Kidney (tissue), 14 donors: ENCODE data around the gene TXLNG. TPM values are rescaled to one million over a fixed set of nuclear protein-coding genes. Genes with fewer than 3 reads are reported as not detected.

Experiments used
- DNase-seq, 5 donors: peaks; one replicate each; pipeline ENCODE4 v3.0.0-alpha.2; 2013 to 2020
- FAIRE-seq: peaks from 2 replicates; lab custom pipeline; 2012; peaks lifted over from hg19 to GRCh38; lab: Jason Lieb, UNC
- H3K27ac ChIP-seq, 2 donors: one replicate each; pipeline ENCODE4 v1.7.0; 2013; ENCODE audit warnings: low read depth in 2 of 2, low read length in 2 of 2, inconsistent platforms in 1 of 2
- H3K27me3 ChIP-seq: one replicate; pipeline ENCODE4 v1.7.1; 2013; ENCODE audit warnings: low read length, inconsistent platforms; ENCODE audit not compliant: control insufficient read depth, insufficient read depth
- H3K36me3 ChIP-seq, 3 donors: one replicate each; pipeline versions ENCODE4 v1.7.0 to v1.7.1; 2013; ENCODE audit warnings: low read length in 3 of 3, control low read depth in 1 of 3, inconsistent platforms in 1 of 3; ENCODE audit not compliant: insufficient read depth in 3 of 3, control insufficient read depth in 2 of 3
- H3K4me1 ChIP-seq, 3 donors: one replicate each; pipeline versions ENCODE4 v1.7.0 to v1.7.1; 2013; ENCODE audit warnings: low read length in 3 of 3, inconsistent platforms in 1 of 3, low read depth in 1 of 3; ENCODE audit not compliant: control insufficient read depth in 2 of 3, insufficient read depth in 2 of 3
- H3K4me3 ChIP-seq, 3 donors: one replicate each; pipeline versions ENCODE4 v1.7.0 to v1.8.1; 2013; ENCODE audit warnings: low read length in 3 of 3, control low read depth in 1 of 3, inconsistent platforms in 1 of 3
- H3K9ac ChIP-seq, 3 donors: one replicate each; pipeline versions ENCODE4 v1.7.0 to v1.7.1; 2013; ENCODE audit warnings: low read length in 3 of 3, control low read depth in 1 of 3, inconsistent platforms in 1 of 3
- H3K9me3 ChIP-seq, 3 donors: one replicate each; pipeline versions ENCODE4 v1.7.0 to v1.7.1; 2013; ENCODE audit warnings: low read length in 3 of 3, control low read depth in 1 of 3, inconsistent platforms in 1 of 3; ENCODE audit not compliant: control insufficient read depth in 2 of 3, insufficient read depth in 1 of 3
- intact Hi-C: fragments of 100-400 bp; cut with DNase I; formaldehyde crosslinking; loops from one replicate; pipeline ENCODE4 v1.11.1; 2022
- polyA plus RNA-seq: library from polyadenylated mRNA; stranded (reverse); fragments of 350-450 nt; fragmentation: Illumina TruSeq; extraction: RNeasy Lipid Tissue Mini Kit (QIAGEN cat#74804); gene quantifications from one replicate; pipeline ENCODE4 v1.2.3, GENCODE V29; 2014; ENCODE audit warnings: low read depth, low replicate concordance; ENCODE audit not compliant: insufficient read depth
- total RNA-seq: library from RNA; stranded (reverse); fragmentation: NEBNext Ultra II Directional; extraction: Animal tissue kit (Norgen Biotek cat#: 25700); gene quantifications from one replicate; pipeline ENCODE4 v1.2.1, GENCODE V29; 2021
- TF ChIP-seq, protein P1 (sequence below): IDR thresholded peaks from 3 replicates; pipeline ENCODE4 v1.5.1; 2012; ENCODE audit warnings: mild to moderate bottlenecking, moderate library complexity, borderline replicate concordance; ENCODE audit not compliant: insufficient read depth; ENCODE audit errors: extremely low read depth
- donor health status: control.
- donor health status: control.
- donor health status: control.
- donor health status: control.
- donor health status: control.
- donor health status: DM: yes; HTN: yes; CAD: no.
- donor health status: Normal renal cell carcinoma (clear cell type).

The TXLNG gene
- total and polyA plus RNA-seq, 2 donors from 2014 or later: 5.9 to 12.3 TPM

GRCh38 chrX:16838202-16839066 lies 52.2 kb downstream of the TXLNG start:
- TF ChIP-seq, protein P1, sequence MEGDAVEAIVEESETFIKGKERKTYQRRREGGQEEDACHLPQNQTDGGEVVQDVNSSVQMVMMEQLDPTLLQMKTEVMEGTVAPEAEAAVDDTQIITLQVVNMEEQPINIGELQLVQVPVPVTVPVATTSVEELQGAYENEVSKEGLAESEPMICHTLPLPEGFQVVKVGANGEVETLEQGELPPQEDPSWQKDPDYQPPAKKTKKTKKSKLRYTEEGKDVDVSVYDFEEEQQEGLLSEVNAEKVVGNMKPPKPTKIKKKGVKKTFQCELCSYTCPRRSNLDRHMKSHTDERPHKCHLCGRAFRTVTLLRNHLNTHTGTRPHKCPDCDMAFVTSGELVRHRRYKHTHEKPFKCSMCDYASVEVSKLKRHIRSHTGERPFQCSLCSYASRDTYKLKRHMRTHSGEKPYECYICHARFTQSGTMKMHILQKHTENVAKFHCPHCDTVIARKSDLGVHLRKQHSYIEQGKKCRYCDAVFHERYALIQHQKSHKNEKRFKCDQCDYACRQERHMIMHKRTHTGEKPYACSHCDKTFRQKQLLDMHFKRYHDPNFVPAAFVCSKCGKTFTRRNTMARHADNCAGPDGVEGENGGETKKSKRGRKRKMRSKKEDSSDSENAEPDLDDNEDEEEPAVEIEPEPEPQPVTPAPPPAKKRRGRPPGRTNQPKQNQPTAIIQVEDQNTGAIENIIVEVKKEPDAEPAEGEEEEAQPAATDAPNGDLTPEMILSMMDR: no peak
- Histone ChIP-seq H3K9me3 (no peaks in the 10 kb centered on the region), H3K36me3 (peaks cover 0 to 4% (median under 1%) of the 10 kb centered on the region in 3 donors), H3K9ac (no peak overlapping the region), H3K4me1 (peaks cover 0 to 3% (median 0%) of the 10 kb centered on the region in 3 donors), H3K27ac (no peak overlapping the region), H3K4me3 (no peak overlapping the region), H3K27me3 (peaks cover 8% of the 10 kb centered on the region)
- FAIRE-seq (no peak), DNase-seq (peak in 1 of 5 donors; percentile 6)
- intact Hi-C loops: no loop called here

- peak in 1 of 5 donors; percentile 6 for DNase-seq
- peaks cover 0 to 3% (median 0%) of the 10 kb centered on the region in 3 donors for H3K4me1 ChIP-seq
- no peak overlapping the region for H3K4me3 ChIP-seq
- peaks cover 8% of the 10 kb centered on the region for H3K27me3 ChIP-seq
- intact Hi-C loops: no loop called here
- H3K9ac ChIP-seq: no peak overlapping the region
- no peaks in the 10 kb centered on the region for H3K9me3 ChIP-seq
- H3K36me3 ChIP-seq: peaks cover 0 to 4% (median 0%) of the 10 kb centered on the region in 3 donors
- TF ChIP-seq, protein P1: no peak
- no peak for FAIRE-seq
- H3K27ac ChIP-seq: no peak overlapping the region
These were observed 53.1 kb downstream of the TXLNG start for GRCh38 chrX:16839219-16839851.

DNA sequence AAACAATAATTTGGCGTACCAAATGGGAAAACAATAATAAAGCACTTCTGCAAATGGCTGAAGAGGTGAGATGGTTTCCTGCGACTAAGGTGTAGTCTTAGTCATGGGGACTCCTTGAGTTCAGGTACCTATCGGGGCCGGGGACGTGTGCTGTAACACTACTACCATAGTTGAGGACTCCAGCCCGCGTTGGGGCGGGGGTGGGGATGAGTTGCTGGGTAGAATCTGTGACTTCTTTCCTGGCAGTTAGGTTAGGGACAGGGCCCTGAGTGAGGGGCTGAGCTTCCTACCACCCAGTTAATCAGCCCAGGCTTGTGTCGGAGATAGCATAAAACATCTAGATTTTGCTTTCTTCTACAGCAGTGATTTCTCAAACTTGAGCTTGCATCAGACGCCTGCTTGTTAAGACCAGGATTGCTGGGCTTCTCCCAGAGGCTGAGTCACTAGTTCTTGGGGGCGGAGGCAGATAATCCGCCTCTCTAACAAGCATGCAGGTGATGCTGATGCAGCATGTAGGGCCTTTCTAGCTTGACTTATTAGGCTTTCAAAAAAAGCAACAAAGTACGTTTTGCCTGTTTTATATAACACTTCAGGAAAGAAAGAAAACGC lies 53.7 kb downstream of the TXLNG start:
- intact Hi-C loops: no loop called here

More for the DNA sequence above, 53.7 kb downstream of the TXLNG start:
- no peak for DNase-seq
- no peak for FAIRE-seq
- TF ChIP-seq, protein P1: no peak
- H3K27ac ChIP-seq: no peak overlapping the region
- H3K27me3 ChIP-seq: peaks cover 8% of the 10 kb centered on the region
- H3K36me3 ChIP-seq: peaks cover 0 to 4% (median 0%) of the 10 kb centered on the region in 3 donors
- no peak overlapping the region for H3K9ac ChIP-seq
- no peak overlapping the region for H3K4me3 ChIP-seq
- H3K9me3 ChIP-seq: no peaks in the 10 kb centered on the region
- peaks cover 0 to 3% (median 0%) of the 10 kb centered on the region in 3 donors for H3K4me1 ChIP-seq
